HFFc6 (cell line): ENCODE results near the gene ATG16L1. TPM values are rescaled to one million over a fixed set of nuclear protein-coding genes. Genes with fewer than 3 reads are reported as not detected.

ENCODE experiments used
- DNase-seq: peaks from one replicate; pipeline ENCODE4 v3.0.0-alpha.2; 2018
- H3K27ac Mint-ChIP-seq: 2 replicates; pipeline ENCODE4 v1.8.0; 2020; ENCODE audit warnings: mild to moderate bottlenecking, mixed read lengths
- H3K27me3 Mint-ChIP-seq: 2 replicates; pipeline ENCODE4 v1.8.0; 2021; ENCODE audit warnings: mild to moderate bottlenecking, moderate library complexity, mixed read lengths; ENCODE audit not compliant: insufficient read depth
- H3K36me3 Mint-ChIP-seq: 2 replicates; pipeline ENCODE4 v1.8.0; 2021; ENCODE audit warnings: low read depth, mixed read lengths
- H3K4me1 Mint-ChIP-seq: 2 replicates; pipeline ENCODE4 v1.8.0; 2020; ENCODE audit warnings: low read depth, mixed read lengths
- H3K4me3 Mint-ChIP-seq: 2 replicates; pipeline ENCODE4 v1.8.0; 2020; ENCODE audit warnings: mild to moderate bottlenecking, moderate library complexity, mixed read lengths
- H3K9me3 Mint-ChIP-seq: 2 replicates; pipeline ENCODE4 v1.8.0; 2020; ENCODE audit warnings: mild to moderate bottlenecking, mixed read lengths
- total RNA-seq, 6 experiments: library from RNA; stranded (reverse); fragmentation: NEBNext Ultra II Directional; extraction: Animal tissue kit (Norgen Biotek cat#: 25700); gene quantifications; 2 replicates in 1 of 6; 3 replicates in 5 of 6; pipeline ENCODE4 v1.2.3, GENCODE V29; 2021
- TF ChIP-seq, protein P1 (sequence below): fragments of 200-600 bp; sonication (generic); IDR thresholded peaks from 2 replicates; pipeline ENCODE4 v1.5.0; 2021; ENCODE audit warnings: antibody characterized with exemption, mild to moderate bottlenecking

Gene ATG16L1
- total RNA-seq, 6 experiments from 2014 or later = 19.7 to 22.8 (median 21.6) TPM

DNA sequence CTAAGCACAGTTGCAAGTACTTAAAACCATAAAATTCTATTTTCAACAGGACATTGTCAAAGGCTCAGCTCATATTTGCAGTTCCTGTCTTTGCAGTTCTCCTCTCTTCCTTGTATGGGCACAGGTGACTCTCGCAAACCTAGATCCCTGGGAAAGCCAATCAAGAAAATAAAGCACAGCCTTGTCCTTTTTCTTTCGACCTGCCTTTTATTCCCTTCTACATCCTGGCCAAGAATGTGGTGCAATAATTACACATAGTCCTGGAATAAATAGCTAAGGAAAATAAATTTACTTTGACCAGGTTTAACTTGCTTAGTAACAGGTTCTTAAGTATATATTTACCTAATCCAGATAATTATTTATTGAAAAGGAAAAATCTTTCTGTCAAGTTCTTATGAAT is 20.2 kb downstream of the ATG16L1 start:
- peaks cover 25% of the 10 kb centered on the region for H3K36me3 Mint-ChIP-seq
- no peaks in the 10 kb centered on the region for H3K4me1 Mint-ChIP-seq
- DNase-seq = no peak
- H3K9me3 Mint-ChIP-seq = no peaks in the 10 kb centered on the region
- H3K4me3 Mint-ChIP-seq = no peak overlapping the region
- TF ChIP-seq, protein P1, sequence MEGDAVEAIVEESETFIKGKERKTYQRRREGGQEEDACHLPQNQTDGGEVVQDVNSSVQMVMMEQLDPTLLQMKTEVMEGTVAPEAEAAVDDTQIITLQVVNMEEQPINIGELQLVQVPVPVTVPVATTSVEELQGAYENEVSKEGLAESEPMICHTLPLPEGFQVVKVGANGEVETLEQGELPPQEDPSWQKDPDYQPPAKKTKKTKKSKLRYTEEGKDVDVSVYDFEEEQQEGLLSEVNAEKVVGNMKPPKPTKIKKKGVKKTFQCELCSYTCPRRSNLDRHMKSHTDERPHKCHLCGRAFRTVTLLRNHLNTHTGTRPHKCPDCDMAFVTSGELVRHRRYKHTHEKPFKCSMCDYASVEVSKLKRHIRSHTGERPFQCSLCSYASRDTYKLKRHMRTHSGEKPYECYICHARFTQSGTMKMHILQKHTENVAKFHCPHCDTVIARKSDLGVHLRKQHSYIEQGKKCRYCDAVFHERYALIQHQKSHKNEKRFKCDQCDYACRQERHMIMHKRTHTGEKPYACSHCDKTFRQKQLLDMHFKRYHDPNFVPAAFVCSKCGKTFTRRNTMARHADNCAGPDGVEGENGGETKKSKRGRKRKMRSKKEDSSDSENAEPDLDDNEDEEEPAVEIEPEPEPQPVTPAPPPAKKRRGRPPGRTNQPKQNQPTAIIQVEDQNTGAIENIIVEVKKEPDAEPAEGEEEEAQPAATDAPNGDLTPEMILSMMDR = no peak
- no peaks in the 10 kb centered on the region; the same call in 1 of the 2 replicates for H3K27me3 Mint-ChIP-seq
- H3K27ac Mint-ChIP-seq = no peak overlapping the region

DNA sequence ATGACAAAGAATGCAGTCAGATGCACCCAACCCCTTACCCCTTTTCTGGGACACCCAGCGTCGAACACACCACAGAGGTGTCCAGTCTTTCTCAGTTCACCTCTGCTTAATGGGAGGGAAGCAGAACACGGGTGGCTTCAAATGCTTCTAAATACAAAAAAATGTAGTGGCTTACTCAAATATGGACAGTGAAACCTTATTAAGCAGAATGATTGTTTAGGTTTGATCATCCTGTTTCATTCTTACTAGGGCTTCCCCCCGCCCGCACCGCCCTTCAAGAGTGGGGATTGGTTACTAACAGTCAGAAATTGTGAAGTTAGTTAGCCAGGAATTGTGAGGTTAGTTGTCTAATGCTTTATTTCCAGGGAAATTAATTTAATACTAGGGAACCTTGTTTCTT is 21.6 kb downstream of the ATG16L1 start:
- Mint-ChIP-seq H3K27me3 (no peaks in the 10 kb centered on the region), H3K9me3 (no peaks in the 10 kb centered on the region), H3K4me1 (no peaks in the 10 kb centered on the region), H3K4me3 (no peak overlapping the region), H3K36me3 (peaks cover 25% of the 10 kb centered on the region), H3K27ac (no peak overlapping the region)
- DNase-seq = no peak
- TF ChIP-seq, protein P1 = no peak

DNA sequence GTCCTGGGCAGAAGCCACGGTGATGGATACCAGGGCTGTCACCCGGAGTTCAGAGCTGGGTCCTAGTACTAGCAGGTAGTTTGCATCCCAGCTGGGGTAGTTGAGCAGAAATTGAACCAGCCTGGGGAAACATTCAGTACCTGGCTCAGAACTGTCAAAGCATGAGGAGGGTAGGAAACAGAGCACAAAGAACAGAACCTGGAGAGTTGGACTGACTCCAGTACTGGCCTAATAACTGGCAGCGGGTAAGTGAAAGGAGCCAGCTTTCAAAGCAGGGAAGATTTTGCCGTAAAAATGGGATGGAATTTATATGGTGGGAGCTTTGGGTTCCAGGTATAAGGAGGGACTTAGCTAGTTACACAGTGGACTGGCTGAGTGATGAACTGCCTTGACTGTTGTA is 23.8 kb downstream of the ATG16L1 start:
- Mint-ChIP-seq H3K4me3 (no peak overlapping the region), H3K9me3 (no peaks in the 10 kb centered on the region), H3K36me3 (peaks cover 26% of the 10 kb centered on the region), H3K27me3 (no peaks in the 10 kb centered on the region), H3K4me1 (peaks cover 3% of the 10 kb centered on the region; the same call in 1 of the 2 replicates), H3K27ac (no peak overlapping the region)
- DNase-seq = no peak
- TF ChIP-seq, protein P1 = no peak

DNA sequence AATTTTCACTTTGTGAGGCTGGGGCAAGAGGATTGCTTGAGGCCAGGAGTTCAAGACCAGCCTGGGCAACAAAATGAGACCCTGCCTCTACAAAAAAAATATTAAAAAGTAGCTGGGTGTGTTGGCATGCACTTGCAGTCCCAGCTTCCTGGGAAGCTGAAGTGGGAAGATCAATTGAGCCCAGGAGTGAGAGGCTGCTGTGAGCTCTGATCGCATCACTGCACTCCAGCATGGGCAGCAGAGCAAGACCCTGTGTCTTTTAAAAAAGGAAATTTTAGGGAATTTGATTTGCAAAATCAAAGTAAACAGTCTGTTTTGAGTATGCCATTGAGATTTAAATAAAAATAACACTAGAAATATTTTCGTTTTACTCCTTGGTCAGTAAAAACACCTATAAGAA is 27.4 kb downstream of the ATG16L1 start:
- Mint-ChIP-seq H3K36me3 (peaks cover 39% of the 10 kb centered on the region), H3K27ac (no peak overlapping the region), H3K4me1 (peaks cover 5% of the 10 kb centered on the region; the same call in 1 of the 2 replicates), H3K9me3 (no peaks in the 10 kb centered on the region), H3K4me3 (no peak overlapping the region), H3K27me3 (peaks cover 2% of the 10 kb centered on the region)
- no peak for DNase-seq
- TF ChIP-seq, protein P1 = no peak

DNA sequence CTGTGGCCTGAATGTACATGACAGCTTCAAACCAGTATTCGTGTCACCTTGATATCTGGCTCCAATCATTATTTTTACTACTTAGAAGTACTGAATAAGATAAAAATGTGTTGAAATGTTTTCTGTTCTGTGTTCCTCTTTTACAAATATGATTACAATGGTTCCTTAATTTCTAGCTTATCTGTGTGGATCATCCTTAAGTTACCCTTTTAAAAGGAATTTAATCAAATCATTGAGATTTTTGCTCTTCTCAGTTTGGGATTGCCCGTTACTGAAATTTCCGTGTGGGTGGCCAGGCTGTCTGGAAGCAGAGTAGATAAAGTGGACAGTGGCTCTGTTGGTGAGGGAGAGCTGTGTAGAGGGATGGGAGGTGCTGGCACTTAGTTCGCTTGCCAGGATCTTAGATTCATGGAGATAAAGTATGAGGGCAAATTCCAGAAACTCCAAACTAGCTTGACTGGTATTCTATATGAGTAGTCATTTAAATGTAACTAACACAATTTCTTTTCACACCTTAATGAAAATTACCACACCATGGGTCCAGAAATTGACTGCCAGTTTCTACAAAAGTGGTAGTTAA is 28.7 kb downstream of the ATG16L1 start:
- peaks cover 2% of the 10 kb centered on the region for H3K27me3 Mint-ChIP-seq
- no peak overlapping the region for H3K4me3 Mint-ChIP-seq
- H3K4me1 Mint-ChIP-seq = peaks cover 5% of the 10 kb centered on the region; the same call in 1 of the 2 replicates
- H3K27ac Mint-ChIP-seq = peak overlapping the region; percentile 27; the same call in 1 of the 2 replicates
- H3K9me3 Mint-ChIP-seq = no peaks in the 10 kb centered on the region
- TF ChIP-seq, protein P1 = no peak
- H3K36me3 Mint-ChIP-seq = peaks cover 36% of the 10 kb centered on the region
- DNase-seq = no peak
